HEK293 (cell line): ENCODE measurements around the gene PPY.

Source experiments
- CTCF ChIA-PET: fragments of 350-600 bp; formaldehyde crosslinking; extraction: SDS; loops from one replicate; lab custom pipeline; 2021; ENCODE audit warnings: antibody characterized with exemption; lab: Yijun Ruan, JAX
- POLR2A ChIA-PET: fragments of 300-600 bp; formaldehyde crosslinking; extraction: SDS; loops from one replicate; lab custom pipeline; 2020; ENCODE audit warnings: antibody characterized with exemption, inconsistent platforms; lab: Yijun Ruan, JAX
- H3K27ac ChIP-seq: fragments of 200-500 bp; sonication (Bioruptor generic); 2 replicates; pipeline ENCODE4 v1.5.1; 2014; ENCODE audit warnings: low read depth, low read length, control low read depth, inconsistent platforms; ENCODE audit errors: extremely low read depth
- H3K36me3 ChIP-seq, 2 experiments: fragments of 200-500 bp in 1 of 2; sonication (Bioruptor generic) in 1 of 2; 1 replicate in 1 of 2; 2 replicates in 1 of 2; pipeline ENCODE4 v1.5.1; 2014 to 2017; ENCODE audit warnings: inconsistent platforms in 2 of 2, low read length in 2 of 2; ENCODE audit not compliant: control insufficient read depth in 2 of 2, insufficient read depth in 1 of 2
- H3K4me1 ChIP-seq: fragments of 200-500 bp; sonication (Bioruptor generic); 2 replicates; pipeline ENCODE4 v1.5.1; 2014; ENCODE audit warnings: mild to moderate bottlenecking, low read length, inconsistent platforms; ENCODE audit not compliant: control insufficient read depth, insufficient read depth
- H3K4me3 ChIP-seq: 2 replicates; pipeline ENCODE4 v1.5.1; 2011; ENCODE audit warnings: low read depth, mild to moderate bottlenecking, control low read depth, low read length, moderate library complexity
- H3K9me3 ChIP-seq: fragments of 200-500 bp; sonication (Bioruptor generic); 2 replicates; pipeline ENCODE4 v1.5.1; 2014; ENCODE audit warnings: low read depth, low read length, inconsistent platforms; ENCODE audit not compliant: control insufficient read depth, insufficient read depth
- AEBP2 ChIP-seq: fragments of 450-650 bp; formaldehyde crosslinking; IDR thresholded peaks from 2 replicates; pipeline ENCODE4 v1.5.1; 2016; ENCODE audit warnings: missing biosample characterization, missing genetic modification characterization, borderline replicate concordance
- BCL6B ChIP-seq: fragments of 450-650 bp; formaldehyde crosslinking; IDR thresholded peaks from 2 replicates; pipeline ENCODE4 v1.5.1; 2017; ENCODE audit warnings: missing biosample characterization, missing genetic modification characterization
- ELK4 ChIP-seq: IDR thresholded peaks from 2 replicates; pipeline ENCODE4 v1.6.1; 2011; ENCODE audit warnings: mild to moderate bottlenecking, low read depth, low read length, borderline replicate concordance
- HOXD13 ChIP-seq: sonication (generic); formaldehyde crosslinking; IDR thresholded peaks from 2 replicates; pipeline ENCODE4 v1.8.0; 2022; ENCODE audit warnings: missing genetic modification reagents, borderline replicate concordance
- PATZ1 ChIP-seq: fragments of 450-650 bp; formaldehyde crosslinking; IDR thresholded peaks from 2 replicates; pipeline ENCODE4 v1.5.1; 2016; ENCODE audit warnings: missing biosample characterization, missing genetic modification characterization
- PRDM6 ChIP-seq: fragments of 450-650 bp; formaldehyde crosslinking; IDR thresholded peaks from 2 replicates; pipeline ENCODE4 v1.5.1; 2017; ENCODE audit warnings: missing biosample characterization, missing genetic modification characterization
- SCRT2 ChIP-seq: fragments of 450-650 bp; formaldehyde crosslinking; IDR thresholded peaks from 2 replicates; pipeline ENCODE4 v1.5.1; 2016; ENCODE audit warnings: missing biosample characterization, missing genetic modification characterization
- TRIM28 ChIP-seq: IDR thresholded peaks from 2 replicates; pipeline ENCODE4 v1.6.1; 2011; ENCODE audit warnings: low read length, control low read depth, borderline replicate concordance
- ZBTB48 ChIP-seq: fragments of 450-650 bp; formaldehyde crosslinking; IDR thresholded peaks from 2 replicates; pipeline ENCODE4 v1.5.1; 2016; ENCODE audit warnings: missing biosample characterization, missing genetic modification characterization
- ZNF112 ChIP-seq: fragments of 450-650 bp; formaldehyde crosslinking; IDR thresholded peaks from 2 replicates; pipeline ENCODE4 v1.5.0; 2017; ENCODE audit warnings: missing biosample characterization, missing genetic modification characterization
- ZNF146 ChIP-seq: fragments of 450-650 bp; formaldehyde crosslinking; IDR thresholded peaks from 2 replicates; pipeline ENCODE4 v1.5.1; 2016; ENCODE audit warnings: missing biosample characterization, missing genetic modification characterization
- ZNF423 ChIP-seq: fragments of 450-650 bp; formaldehyde crosslinking; IDR thresholded peaks from 2 replicates; pipeline ENCODE4 v1.5.1; 2016; ENCODE audit warnings: missing biosample characterization, missing genetic modification characterization
- ZNF530 ChIP-seq: fragments of 450-650 bp; formaldehyde crosslinking; IDR thresholded peaks from 2 replicates; pipeline ENCODE4 v1.5.1; 2016; ENCODE audit warnings: low read depth, missing biosample characterization, missing genetic modification characterization
- ZNF623 ChIP-seq: fragments of 450-650 bp; formaldehyde crosslinking; IDR thresholded peaks from 2 replicates; pipeline ENCODE4 v1.5.1; 2016; ENCODE audit warnings: missing biosample characterization, missing genetic modification characterization
- ZNF76 ChIP-seq: fragments of 450-650 bp; formaldehyde crosslinking; IDR thresholded peaks from 2 replicates; pipeline ENCODE4; 2016; ENCODE audit warnings: low read depth, missing biosample characterization, missing genetic modification characterization, borderline replicate concordance
- ZNF830 ChIP-seq: fragments of 450-650 bp; IDR thresholded peaks from 2 replicates; pipeline ENCODE4 v1.5.0; 2018; ENCODE audit warnings: missing biosample characterization, missing genetic modification characterization, low read depth, mild to moderate bottlenecking, moderate library complexity
- ZNF837 ChIP-seq: fragments of 450-650 bp; formaldehyde crosslinking; IDR thresholded peaks from 2 replicates; pipeline ENCODE4 v1.5.1; 2016; ENCODE audit warnings: missing biosample characterization, missing genetic modification characterization
- ZNF843 ChIP-seq: fragments of 450-650 bp; formaldehyde crosslinking; IDR thresholded peaks from 2 replicates; pipeline ENCODE4 v1.5.1; 2016; ENCODE audit warnings: missing biosample characterization, missing genetic modification characterization

Gene PPY

GRCh38 chr17:43918026-43918389 is 24.3 kb downstream of the PPY start:
- H3K27ac ChIP-seq, result no peak overlapping the region
- ChIA-PET CTCF (interaction anchor here (0.6 to 2.7 kb wide), 2 partner anchors 9 to 23 kb away, joined by 6 to 7 read pairs; no protein-coding TSS in a partner anchor), POLR2A (no interaction called here)
- H3K9me3 ChIP-seq, result no peaks in the 10 kb centered on the region
- no peaks in the 10 kb centered on the region for H3K36me3 ChIP-seq
- no peak overlapping the region for H3K4me3 ChIP-seq
- TF ChIP-seq PATZ1 (tag by site-specific recombination), result no peak
- no peak for TF ChIP-seq ZNF837
- no peak for TF ChIP-seq ZNF146
- TF ChIP-seq HOXD13 (CRISPR knock-in tag), result no peak
- TF ChIP-seq ZNF112 (tag by site-specific recombination), result no peak
- no peak for TF ChIP-seq ZNF623
- H3K4me1 ChIP-seq, result no peaks in the 10 kb centered on the region

GRCh38 chr17:43917348-43918025 is 24.8 kb downstream of the PPY start:
- Histone ChIP-seq H3K4me3 (no peak overlapping the region), H3K9me3 (no peaks in the 10 kb centered on the region), H3K27ac (no peak overlapping the region), H3K4me1 (no peaks in the 10 kb centered on the region), H3K36me3 (no peaks in the 10 kb centered on the region)
- 0 out of 2 replicates have a peak, but pooled peaks have one; percentile 13 for TF ChIP-seq SCRT2
- no peak for TF ChIP-seq BCL6B (tag by site-specific recombination)
- CTCF ChIA-PET, result interaction anchor here (2.7 kb wide), 1 partner anchor 9 kb away, joined by 6 read pairs; no protein-coding TSS in a partner anchor
- POLR2A ChIA-PET, result no interaction called here

GRCh38 chr17:43917016-43917347 is 25.3 kb downstream of the PPY start:
- TF ChIP-seq ZNF843 (tag by site-specific recombination) (no peak), ZNF423 (no peak), PRDM6 (no peak), ELK4 (no peak), ZNF530 (tag by site-specific recombination) (no peak), ZNF830 (tag by site-specific recombination) (no peak), ZNF76 (tag by site-specific recombination) (no peak), AEBP2 (tag by site-specific recombination) (no peak), ZBTB48 (tag by site-specific recombination) (no peak), ZNF837 (no peak), TRIM28 (no peak)
- CTCF ChIA-PET, result interaction anchor here (0.7 to 2.7 kb wide), 2 partner anchors 8 to 54 kb away, joined by 3 to 6 read pairs; no protein-coding TSS in a partner anchor

More at GRCh38 chr17:43917016-43917347, 25.3 kb downstream of the PPY start:
- Histone ChIP-seq H3K36me3 (no peaks in the 10 kb centered on the region), H3K4me1 (no peaks in the 10 kb centered on the region), H3K9me3 (no peaks in the 10 kb centered on the region), H3K4me3 (no peak overlapping the region), H3K27ac (no peak overlapping the region)
- POLR2A ChIA-PET, result no interaction called here
